RWPE2 (cell line): ENCODE data around the gene ARHGEF7.

Source experiments
- ATAC-seq: fragments of 200-7000 bp; cut with Tn5 transposase; 3 replicates; pipeline ENCODE4 v1.9.1; 2021; ENCODE audit warnings: low read depth
- DNase-seq: peaks from one replicate; pipeline ENCODE4 v3.0.0-alpha.2; 2020; ENCODE audit warnings: low spot score
- H3K27ac ChIP-seq: fragments of 450-650 bp; 2 replicates; pipeline ENCODE4 v1.5.1; 2017; ENCODE audit warnings: mild to moderate bottlenecking; ENCODE audit not compliant: poor library complexity, severe bottlenecking
- H3K27me3 ChIP-seq: fragments of 250-450 bp; sonication (Bioruptor Pico); 2 replicates; pipeline ENCODE4 v1.5.1; 2021; ENCODE audit warnings: mild to moderate bottlenecking, moderate library complexity; ENCODE audit not compliant: insufficient read depth, poor library complexity, severe bottlenecking
- H3K36me3 ChIP-seq: fragments of 250-450 bp; sonication (Bioruptor Pico); 2 replicates; pipeline ENCODE4 v1.5.1; 2020; ENCODE audit warnings: low read depth, mild to moderate bottlenecking, moderate library complexity
- H3K4me1 ChIP-seq: fragments of 250-450 bp; sonication (Bioruptor Pico); 2 replicates; pipeline ENCODE4 v1.5.1; 2021; ENCODE audit warnings: mild to moderate bottlenecking, moderate library complexity; ENCODE audit not compliant: insufficient read depth, poor library complexity, severe bottlenecking
- H3K4me3 ChIP-seq: fragments of 250-450 bp; sonication (Bioruptor Pico); 2 replicates; pipeline ENCODE4 v1.5.1; 2021; ENCODE audit warnings: mild to moderate bottlenecking, moderate library complexity; ENCODE audit not compliant: severe bottlenecking
- H3K9me3 ChIP-seq: fragments of 250-450 bp; sonication (Bioruptor Pico); 2 replicates; pipeline ENCODE4 v1.5.1; 2021; ENCODE audit warnings: mild to moderate bottlenecking, moderate library complexity; ENCODE audit not compliant: severe bottlenecking
- CTCF ChIP-seq: fragments of 450-650 bp; IDR thresholded peaks from one replicate; pipeline ENCODE4 v1.5.1; 2017; ENCODE audit warnings: mild to moderate bottlenecking, moderate library complexity; ENCODE audit not compliant: poor library complexity, severe bottlenecking

ARHGEF7 gene

GRCh38 chr13:111095911-111096501 lies 19.1 kb upstream of the ARHGEF7 start:
- ATAC-seq (no peak), DNase-seq (no peak)
- Histone ChIP-seq H3K4me3 (no peak overlapping the region), H3K9me3 (no peaks in the 10 kb centered on the region), H3K27ac (no peak overlapping the region), H3K4me1 (no peaks in the 10 kb centered on the region), H3K27me3 (peaks cover 57% of the 10 kb centered on the region), H3K36me3 (no peaks in the 10 kb centered on the region)
- no peak for TF ChIP-seq CTCF

GRCh38 chr13:111099290-111099689 lies 15.8 kb upstream of the ARHGEF7 start:
- DNase-seq (no peak), ATAC-seq (no peak)
- Histone ChIP-seq H3K9me3 (no peaks in the 10 kb centered on the region), H3K4me1 (no peaks in the 10 kb centered on the region), H3K4me3 (no peak overlapping the region), H3K36me3 (no peaks in the 10 kb centered on the region), H3K27me3 (peaks cover 51% of the 10 kb centered on the region), H3K27ac (no peak overlapping the region)
- no peak for TF ChIP-seq CTCF

- peaks cover 64% of the 10 kb centered on the region for H3K27me3 ChIP-seq
- no peaks in the 10 kb centered on the region for H3K4me1 ChIP-seq
- no peaks in the 10 kb centered on the region for H3K36me3 ChIP-seq
- no peak for TF ChIP-seq CTCF
- no peak overlapping the region for H3K27ac ChIP-seq
- DNase-seq, result no peak
- H3K4me3 ChIP-seq, result no peak overlapping the region
- ATAC-seq, result no peak
- peaks cover 2% of the 10 kb centered on the region for H3K9me3 ChIP-seq
Measured at GRCh38 chr13:111110054-111110453, 5.1 kb upstream of the ARHGEF7 start.

- no peak for ATAC-seq
Measured at GRCh38 chr13:111111376-111111937, 3.7 kb upstream of the ARHGEF7 start.

More at GRCh38 chr13:111111376-111111937, 3.7 kb upstream of the ARHGEF7 start:
- no peak overlapping the region for H3K4me3 ChIP-seq
- no peaks in the 10 kb centered on the region for H3K4me1 ChIP-seq
- no peak overlapping the region for H3K27ac ChIP-seq
- H3K36me3 ChIP-seq, result no peaks in the 10 kb centered on the region
- no peak for TF ChIP-seq CTCF
- H3K27me3 ChIP-seq, result peaks cover 63% of the 10 kb centered on the region
- H3K9me3 ChIP-seq, result peaks cover 2% of the 10 kb centered on the region
- DNase-seq, result no peak
